NCI-H2029 (cell line): ENCODE data around the gene CACNA1D.

ENCODE experiments used
- DNase-seq: peaks from one replicate; lab custom pipeline; 2025; lab: John Stamatoyannopoulos, UW

The CACNA1D gene

DNA sequence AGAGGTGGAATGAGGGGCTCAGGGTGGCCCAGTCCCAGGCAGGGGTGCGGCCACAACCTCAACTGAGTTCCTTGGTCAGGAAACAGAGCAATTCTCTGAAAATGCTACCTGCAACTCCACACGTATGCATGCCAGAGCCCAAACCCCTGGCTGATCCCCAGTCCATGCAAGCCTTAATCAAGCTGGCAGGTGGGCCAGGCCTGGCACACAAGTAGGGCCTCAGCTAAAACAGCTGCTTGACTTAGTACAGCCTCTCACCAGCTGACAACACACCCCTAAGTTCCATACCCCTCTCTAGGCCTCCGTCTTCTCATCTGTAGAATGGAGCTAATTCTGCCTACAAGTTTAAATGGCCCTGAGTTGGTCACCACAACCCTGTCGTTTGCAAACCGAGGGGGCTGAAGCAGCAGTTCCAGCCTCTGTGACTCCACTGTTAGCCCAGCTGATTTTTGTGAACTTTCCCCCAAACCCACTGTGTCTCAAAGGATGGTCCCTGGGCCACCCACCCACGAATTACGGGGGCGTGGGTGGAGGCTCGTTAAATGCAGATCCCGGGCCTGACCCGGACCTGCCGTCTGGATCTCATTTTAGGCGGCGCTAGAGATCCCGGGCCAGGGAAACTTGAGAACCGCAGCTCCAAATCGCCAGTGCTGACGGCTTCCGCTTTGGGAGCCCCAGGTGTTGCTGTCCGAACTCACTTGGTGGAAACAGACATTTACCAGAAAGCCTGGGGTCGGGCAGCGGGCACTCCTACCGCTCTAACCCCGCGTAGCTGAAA, 350.9 kb downstream of the CACNA1D start:
- no peak for DNase-seq

DNA sequence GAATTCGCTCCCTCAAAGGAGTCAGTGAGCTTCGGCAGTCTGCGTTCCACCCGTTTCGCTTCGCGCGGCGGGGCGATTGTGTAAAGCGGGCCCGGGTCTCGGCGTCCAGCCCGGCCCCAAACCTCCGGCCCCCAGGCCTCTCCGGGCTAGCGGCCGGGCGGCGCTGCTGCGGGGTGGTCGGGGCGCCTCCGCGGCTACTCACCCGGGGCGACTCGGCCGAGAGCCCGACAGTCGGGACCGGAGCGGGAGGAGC, 351.4 kb downstream of the CACNA1D start:
- DNase-seq: no peak

DNA sequence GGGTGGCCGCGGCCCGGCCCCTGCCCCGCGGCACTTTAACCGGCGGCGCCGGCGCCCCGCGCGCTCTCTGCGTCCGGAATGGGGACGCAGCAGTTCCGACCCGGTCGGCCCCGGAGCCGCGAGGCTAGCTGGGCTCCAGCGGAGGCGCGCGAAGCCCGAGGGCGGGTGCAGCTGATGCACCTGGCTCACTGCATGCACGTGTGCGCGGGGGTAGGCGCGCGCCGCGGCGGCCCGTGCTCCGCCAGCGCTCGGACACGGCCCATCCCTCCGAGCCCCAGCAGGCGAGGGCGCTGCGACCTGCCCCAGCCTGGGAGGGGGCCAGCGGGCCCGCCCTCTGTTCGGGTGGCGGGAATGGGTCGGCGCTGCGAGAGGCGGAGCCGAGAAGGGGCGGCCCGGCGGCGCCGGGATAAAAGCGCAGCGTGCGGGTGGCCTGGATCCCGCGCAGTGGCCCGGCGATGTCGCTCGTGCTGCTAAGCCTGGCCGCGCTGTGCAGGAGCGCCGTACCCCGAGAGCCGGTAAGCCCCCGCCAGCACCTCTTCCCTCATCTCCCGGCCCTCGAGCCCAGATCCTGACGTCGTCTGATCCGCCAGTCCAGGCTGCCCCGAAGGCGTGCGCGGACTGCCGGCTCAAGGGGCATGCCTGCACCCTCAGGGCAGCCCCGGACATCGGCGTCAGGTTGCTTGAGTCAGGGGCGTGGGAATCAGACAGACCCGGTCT, 351.9 kb downstream of the CACNA1D start, which contains the start of the genes CHDH and IL17RB:
TSS of gene CHDH (minus strand) at position 286 of the 717 bp plus-strand sequence. CDS start 22,411 bp downstream, outside the sequence.
TSS of gene IL17RB (plus strand) at position 435 of the 717 bp plus-strand sequence. CDS start at position 456, 21 bp downstream.
- peak; percentile 48 for DNase-seq

DNA sequence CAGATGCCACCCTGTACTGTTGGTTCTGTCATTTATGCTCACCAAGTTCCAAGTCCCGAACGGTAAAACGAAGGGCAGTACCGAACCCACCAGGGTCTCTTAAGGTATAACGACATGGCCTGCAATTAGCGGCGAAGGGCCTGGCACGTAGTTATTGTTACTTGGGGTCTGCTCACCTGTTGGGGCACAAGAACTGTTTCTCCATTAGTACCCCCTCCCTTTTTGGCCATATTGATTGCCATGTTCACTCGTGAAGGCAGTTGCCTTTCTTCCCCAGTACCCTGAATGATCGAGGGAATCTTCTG, 352.4 kb downstream of the CACNA1D start:
- DNase-seq: no peak

DNA sequence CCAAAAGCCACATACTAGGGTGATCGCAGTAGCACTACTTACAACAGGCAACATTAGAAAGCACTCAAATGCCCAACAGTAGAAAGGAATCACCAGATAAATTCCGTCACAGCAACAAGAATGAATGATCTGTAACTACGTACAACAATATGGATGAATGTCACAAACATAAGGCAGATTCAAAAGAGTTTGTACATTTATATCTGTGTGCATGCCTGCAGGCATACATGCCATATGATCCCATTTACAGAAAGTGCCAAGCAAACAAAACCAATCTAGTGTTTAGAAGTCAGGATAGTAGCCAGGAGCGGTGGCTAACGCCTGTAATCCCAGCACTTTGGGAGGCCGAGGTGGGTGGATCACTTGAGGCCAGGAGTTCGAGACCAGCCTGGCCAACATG, 355.5 kb downstream of the CACNA1D start:
- no peak for DNase-seq

DNA sequence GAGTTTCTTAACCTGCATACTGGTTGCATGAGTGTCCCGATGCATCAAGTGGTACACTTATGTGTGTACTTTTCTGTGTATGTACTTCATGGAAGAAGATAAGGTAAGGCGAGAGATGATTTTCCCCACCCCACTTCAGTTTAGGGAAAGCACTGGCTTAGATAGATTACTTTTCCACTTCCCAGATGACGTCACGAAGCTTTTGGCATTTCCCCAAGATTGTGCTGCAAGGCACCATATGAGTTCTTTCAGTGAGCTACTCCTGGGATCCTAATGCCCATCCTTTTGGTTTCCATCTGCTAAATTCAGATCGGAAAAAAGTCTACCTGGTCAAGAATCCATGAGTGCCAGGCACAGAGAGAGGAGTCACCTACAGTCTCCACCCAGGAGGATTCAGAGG, 356.5 kb downstream of the CACNA1D start:
- no peak for DNase-seq

DNA sequence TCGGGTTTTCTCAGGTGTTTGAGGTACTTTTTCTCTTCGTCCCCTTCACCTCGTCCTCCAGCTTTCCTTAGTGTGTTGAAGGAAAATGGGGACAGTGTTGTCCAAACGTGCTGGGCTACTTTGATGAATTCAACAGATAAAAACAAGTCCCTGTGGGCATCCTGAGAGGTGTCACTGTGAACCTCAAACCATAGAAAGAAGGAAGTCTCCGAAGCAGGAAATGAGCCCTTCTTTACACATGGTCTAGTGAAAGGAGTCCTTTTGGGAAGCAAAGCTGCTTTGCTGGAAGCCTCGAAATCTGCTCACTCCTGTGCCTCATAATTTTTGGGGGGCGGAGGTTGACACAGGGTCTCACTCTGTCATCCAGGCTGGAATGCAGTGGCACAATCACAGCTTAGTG, 362.6 kb downstream of the CACNA1D start:
- DNase-seq: no peak

DNA sequence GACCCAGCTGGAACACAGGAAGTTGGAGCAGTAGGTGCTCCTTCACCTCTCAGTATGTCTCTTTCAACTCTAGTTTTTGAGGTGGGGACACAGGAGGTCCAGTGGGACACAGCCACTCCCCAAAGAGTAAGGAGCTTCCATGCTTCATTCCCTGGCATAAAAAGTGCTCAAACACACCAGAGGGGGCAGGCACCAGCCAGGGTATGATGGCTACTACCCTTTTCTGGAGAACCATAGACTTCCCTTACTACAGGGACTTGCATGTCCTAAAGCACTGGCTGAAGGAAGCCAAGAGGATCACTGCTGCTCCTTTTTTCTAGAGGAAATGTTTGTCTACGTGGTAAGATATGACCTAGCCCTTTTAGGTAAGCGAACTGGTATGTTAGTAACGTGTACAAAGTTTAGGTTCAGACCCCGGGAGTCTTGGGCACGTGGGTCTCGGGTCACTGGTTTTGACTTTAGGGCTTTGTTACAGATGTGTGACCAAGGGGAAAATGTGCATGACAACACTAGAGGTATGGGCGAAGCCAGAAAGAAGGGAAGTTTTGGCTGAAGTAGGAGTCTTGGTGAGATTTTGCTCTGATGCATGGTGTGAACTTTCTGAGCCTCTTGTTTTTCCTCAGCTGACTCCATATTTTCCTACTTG, 363.8 kb downstream of the CACNA1D start:
- no peak for DNase-seq

DNA sequence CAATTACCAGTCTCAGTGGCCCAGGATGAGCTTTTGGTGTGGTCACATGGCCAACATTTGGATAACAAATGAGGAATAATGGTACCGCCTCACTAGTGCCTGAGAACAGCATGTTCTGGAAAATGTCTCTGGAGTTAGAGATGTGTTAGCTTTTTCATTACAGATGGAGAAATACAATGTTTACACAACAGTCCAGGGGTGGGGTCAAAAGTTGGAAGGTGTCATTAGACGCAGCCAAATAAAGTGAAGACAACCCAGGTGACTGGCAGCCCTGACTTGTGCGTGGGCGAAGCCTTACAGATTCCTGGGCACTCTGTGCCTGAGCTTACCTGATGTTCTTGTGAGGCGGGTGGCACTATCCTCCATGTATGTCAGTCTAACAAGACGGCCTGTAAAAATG, 364.8 kb downstream of the CACNA1D start:
- DNase-seq: no peak

DNA sequence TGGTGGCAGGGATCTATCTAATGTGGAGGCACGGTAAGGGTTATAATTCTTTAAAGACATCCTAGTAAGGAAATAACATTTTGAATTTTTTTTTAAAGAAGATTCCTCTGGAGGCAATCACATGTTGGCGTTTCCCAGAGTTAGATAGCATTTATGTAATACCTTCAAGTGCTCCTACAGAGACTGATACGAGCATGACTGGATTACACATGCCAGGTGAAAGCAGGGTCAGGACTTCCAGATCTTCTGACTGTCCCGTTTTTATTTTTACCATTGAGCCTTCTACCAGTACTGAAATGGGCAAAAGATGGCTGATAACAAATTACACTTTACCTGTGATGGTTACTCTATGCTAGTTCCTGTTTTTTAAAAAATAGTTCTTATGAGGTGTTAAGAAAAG, 365.8 kb downstream of the CACNA1D start:
- DNase-seq: no peak

DNA sequence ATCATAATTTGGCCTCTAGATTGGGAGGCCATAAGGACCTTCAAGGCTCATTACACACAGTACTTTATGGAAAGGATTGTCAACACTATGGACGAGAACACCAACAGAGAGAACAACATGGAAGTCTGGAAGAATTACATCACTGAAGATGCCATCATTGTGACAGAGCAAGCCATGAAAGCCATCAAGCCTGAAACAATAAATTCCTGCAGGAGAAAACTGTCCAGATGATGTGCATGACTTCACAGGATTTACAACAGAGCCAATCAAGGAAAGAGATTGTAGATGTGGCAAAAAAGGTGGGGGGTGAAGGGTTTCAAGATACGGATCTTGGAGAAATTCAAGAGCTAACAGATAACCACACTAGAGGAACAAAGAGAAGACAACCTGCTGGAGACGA, 367.8 kb downstream of the CACNA1D start:
- no peak for DNase-seq

DNA sequence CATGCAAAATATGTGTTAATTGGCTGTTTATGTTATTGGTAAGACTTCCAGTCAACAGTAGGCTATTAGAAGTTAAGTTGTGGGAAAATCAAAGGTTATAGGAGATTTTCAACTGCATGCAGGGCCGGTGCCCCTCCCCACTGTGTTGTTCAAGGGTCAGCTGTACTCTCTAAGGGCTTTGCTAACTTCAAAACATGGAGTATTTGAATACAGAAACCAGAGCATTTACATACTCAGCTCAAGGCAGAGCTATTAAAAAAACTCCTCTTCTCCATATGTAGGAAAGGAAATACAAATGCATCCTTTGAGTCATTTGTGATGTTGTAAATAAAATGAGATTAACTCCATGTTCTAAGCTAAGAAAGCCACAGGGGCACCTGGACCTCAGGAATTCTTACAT, 368.7 kb downstream of the CACNA1D start:
- no peak for DNase-seq
